ENCODE data around the gene CSNK1A1. TPM values are rescaled to one million over a fixed set of nuclear protein-coding genes. Genes with fewer than 3 reads are reported as not detected.

The CSNK1A1 gene
- total RNA-seq, 1 experiment from 2014 or later: 263 TPM

DNA sequence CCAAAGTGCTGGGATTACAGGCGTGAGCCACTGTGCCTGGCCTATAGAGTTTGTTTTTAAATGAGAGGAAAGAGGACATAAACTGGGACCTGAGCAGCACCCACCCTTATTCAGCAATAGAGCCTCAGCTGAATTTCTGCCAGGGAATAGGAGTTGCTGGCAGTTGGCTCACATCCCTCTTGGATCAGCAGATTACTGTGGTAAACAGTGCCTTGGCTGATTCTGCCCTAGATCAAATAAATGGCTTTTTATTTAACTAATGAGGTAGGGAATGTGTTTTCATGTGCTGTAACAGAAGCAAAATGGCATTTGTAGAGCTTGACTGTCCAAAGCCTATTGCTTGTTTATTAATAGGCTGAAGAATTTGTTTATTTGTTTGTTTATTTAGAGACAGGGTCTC, 32.2 kb upstream of the CSNK1A1 start:
- Histone ChIP-seq H4K20me1 (ENCODE audit: insufficient read depth) (no peaks in the 10 kb centered on the region), H3K4me1 (ENCODE audit: control insufficient read depth in 1 of 2, insufficient read depth in 2 of 2, low read length in 2 of 2) (peaks cover 9 to 39% of the 10 kb centered on the region in 2 experiments), H3K9me3 (ENCODE audit: control insufficient read depth in 1 of 2, insufficient read depth in 1 of 2, low read depth in 1 of 2, low read length in 2 of 2) (no peaks in the 10 kb centered on the region), H3K79me2 (ENCODE audit: insufficient read depth, low read length) (no peaks in the 10 kb centered on the region), H3K4me2 (ENCODE audit: low read length) (no peak overlapping the region), H3K27me3 (ENCODE audit: insufficient read depth, low read length) (no peaks in the 10 kb centered on the region), H3K36me3 (ENCODE audit: control insufficient read depth in 1 of 2, insufficient read depth in 2 of 2, low read length in 2 of 2) (no peaks in the 10 kb centered on the region), H3K9ac (ENCODE audit: low read length) (no peak overlapping the region), H3K9me2 (ENCODE audit: insufficient read depth) (no peaks in the 10 kb centered on the region), H3K27ac (ENCODE audit: low read depth, low read length) (no peak overlapping the region), H3K4me3 (replicated peaks in 1 of 2; ENCODE audit: low read depth in 1 of 2, low read length in 2 of 2) (no peak overlapping the region), H2AFZ (ENCODE audit: low read depth, low read length, poor library complexity, severe bottlenecking) (no peak overlapping the region)
- POLR2A ChIA-PET: no interaction called here
- intact Hi-C loops (cut with micrococcal nuclease): no loop called here
- no peak for ATAC-seq
- CTCF ChIA-PET: interaction anchor here (1.2 to 3.6 kb wide), 2 partner anchors 34 to 35 kb away, joined by 3 to 10 read pairs; no protein-coding TSS in a partner anchor
- no TSS peak for BruUV-seq (replicated peaks)
- TF ChIP-seq CEBPB (IDR thresholded peaks at IDR 0.05; ENCODE audit: low read depth): no peak
- TF ChIP-seq, protein P1, sequence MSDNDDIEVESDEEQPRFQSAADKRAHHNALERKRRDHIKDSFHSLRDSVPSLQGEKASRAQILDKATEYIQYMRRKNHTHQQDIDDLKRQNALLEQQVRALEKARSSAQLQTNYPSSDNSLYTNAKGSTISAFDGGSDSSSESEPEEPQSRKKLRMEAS (IDR thresholded peaks at IDR 0.05): no peak
- TF ChIP-seq EZH2phosphoT487 (IDR thresholded peaks at IDR 0.05; ENCODE audit: borderline replicate concordance): no peak
- TF ChIP-seq CTCF (IDR thresholded peaks at IDR 0.05 in 2 of 3, conservative IDR thresholded peaks at IDR 0.05 in 1 of 3; ENCODE audit: borderline replicate concordance in 1 of 3, insufficient read depth in 1 of 3, low read depth in 2 of 3, low read length in 2 of 3): no peak
- no peak for TF ChIP-seq POLR2A (IDR thresholded peaks at IDR 0.05; ENCODE audit: borderline replicate concordance, extremely low read depth, insufficient read depth, insufficient read length)
- RAD21 ChIA-PET (ENCODE audit: low non-redundant PET in 1 of 2, low total read pairs in 2 of 2, uncharacterized antibody in 2 of 2, unreplicated experiment in 2 of 2): no interaction called here
- no peak for DNase-seq (ENCODE audit: low read depth, low spot score)
